ENCODE data around the gene FOXP4.

FOXP4 gene

DNA sequence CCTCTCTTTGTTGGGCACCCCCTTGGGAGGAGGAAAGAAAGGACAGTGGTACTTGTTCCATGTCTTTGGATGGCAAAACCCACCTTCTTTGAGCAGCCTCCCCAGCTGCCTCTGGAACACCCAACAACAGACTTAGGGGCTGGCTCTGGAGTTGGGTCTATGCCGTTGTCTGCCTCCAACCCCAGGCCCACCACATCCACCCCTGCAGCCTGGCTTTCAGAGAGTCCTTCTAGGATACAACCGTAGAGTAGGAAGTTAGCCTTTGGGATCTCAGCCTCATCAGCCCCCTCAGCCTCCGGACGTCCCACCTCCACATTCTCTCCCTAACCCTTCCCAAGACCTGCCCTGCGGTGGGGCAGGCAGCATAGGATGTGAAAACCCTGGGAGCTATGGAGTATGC, 36.4 kb downstream of the FOXP4 start:
- no peak for DNase-seq (ENCODE audit: low read depth, low spot score)

DNA sequence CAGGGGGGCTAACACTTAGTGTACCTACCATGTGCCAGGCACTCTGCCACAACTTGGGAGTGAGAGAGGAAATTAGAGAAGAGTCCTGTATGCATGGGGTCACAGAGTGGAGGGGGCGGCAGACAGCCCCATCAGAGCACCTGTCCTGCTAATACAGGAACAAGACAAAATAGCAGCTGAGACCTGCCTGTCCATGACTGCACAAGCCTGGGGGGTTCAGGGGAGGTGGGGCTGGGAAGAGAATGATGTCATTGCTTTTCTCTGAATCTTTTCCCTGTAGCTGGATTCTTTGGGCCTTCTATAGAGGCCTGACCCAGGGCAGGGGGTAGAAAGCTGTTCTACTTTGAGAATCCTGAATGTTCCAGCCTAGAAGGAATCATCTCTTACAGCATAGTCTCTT, 37.4 kb downstream of the FOXP4 start:
- DNase-seq (ENCODE audit: low read depth, low spot score), result no peak

DNA sequence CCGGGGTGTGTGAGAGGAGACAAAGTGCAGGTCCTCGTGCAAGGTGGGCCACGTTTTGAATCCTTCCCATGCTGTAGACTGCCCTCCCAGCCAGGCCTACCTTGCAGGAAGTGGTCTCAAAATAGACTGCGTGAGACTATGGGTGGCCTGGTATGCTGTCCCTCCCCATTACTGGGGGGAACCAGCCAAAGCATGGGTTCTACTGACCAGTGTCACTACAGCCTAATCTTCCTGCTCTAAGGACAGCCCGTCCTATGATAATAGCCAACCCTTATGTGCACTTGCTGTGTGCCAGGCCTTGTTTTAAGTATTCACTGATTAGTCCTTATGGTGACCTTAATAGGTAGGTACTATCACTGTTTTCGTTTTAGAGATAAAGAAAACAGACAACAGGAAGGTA, 38.0 kb downstream of the FOXP4 start:
- DNase-seq (ENCODE audit: low read depth, low spot score), result no peak

GRCh38 chr6:41584668-41585205, 38.6 kb downstream of the FOXP4 start:
- no peak for DNase-seq (ENCODE audit: low read depth, low spot score)

DNA sequence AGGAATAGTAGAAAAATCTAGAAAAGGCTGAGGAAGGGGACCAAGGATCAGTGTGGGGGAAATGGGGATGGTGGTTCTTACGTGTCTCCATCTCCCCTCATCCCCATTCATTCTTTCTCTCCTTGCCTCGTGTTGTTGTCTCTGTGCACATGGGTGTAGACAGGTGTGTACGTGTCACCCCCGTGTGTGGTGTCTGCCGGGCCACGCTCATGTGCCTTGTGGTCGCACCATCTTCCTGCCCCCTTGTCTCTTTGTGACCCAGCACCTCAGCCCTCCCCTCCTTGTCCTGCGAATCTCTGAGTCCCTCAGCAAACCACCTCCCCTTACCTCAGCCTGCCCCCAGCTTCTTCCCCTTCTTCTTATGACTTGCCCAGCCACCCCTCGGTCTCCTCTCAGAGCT, 39.4 kb downstream of the FOXP4 start:
- no peak for DNase-seq (ENCODE audit: low read depth, low spot score)

- DNase-seq (ENCODE audit: low read depth, low spot score), result no peak
Observed at GRCh38 chr6:41586252-41587007, 40.2 kb downstream of the FOXP4 start.

DNA sequence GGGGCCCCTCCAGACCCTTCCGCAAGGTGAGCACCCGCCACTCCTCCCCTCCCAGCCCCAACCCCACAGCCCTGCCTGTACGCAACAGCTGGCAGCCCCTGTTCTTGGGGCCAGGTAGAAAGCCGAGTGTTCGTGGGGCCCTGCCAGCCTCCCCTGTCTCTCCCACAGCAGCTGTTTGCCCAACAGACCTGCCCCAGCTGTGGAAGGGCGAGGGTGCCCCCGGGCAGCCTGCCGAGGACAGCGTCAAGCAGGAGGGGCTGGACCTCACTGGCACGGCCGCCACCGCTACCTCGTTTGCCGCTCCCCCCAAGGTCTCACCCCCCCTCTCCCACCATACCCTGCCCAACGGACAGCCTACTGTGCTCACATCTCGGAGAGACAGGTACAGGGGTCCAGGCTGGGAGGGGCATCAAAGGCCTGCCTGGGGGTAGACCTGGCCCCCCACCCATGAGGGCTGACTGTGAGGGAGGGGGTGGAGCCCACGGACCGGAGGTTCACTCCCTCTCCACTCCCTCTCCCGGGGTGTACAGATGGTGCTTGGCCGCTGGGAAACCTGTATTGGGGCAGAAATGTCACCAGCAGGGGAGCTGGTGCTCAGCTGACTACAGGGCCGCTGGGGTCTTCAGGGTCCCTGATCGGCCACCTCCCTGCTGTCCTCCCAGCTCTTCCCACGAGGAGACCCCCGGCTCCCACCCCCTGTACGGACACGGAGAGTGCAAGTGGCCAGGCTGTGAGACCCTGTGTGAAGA, 41.1 kb downstream of the FOXP4 start:
- DNase-seq (ENCODE audit: low read depth, low spot score), result no peak

- no peak for DNase-seq (ENCODE audit: low read depth, low spot score)
Observed at GRCh38 chr6:41588111-41588510, 41.9 kb downstream of the FOXP4 start.

DNA sequence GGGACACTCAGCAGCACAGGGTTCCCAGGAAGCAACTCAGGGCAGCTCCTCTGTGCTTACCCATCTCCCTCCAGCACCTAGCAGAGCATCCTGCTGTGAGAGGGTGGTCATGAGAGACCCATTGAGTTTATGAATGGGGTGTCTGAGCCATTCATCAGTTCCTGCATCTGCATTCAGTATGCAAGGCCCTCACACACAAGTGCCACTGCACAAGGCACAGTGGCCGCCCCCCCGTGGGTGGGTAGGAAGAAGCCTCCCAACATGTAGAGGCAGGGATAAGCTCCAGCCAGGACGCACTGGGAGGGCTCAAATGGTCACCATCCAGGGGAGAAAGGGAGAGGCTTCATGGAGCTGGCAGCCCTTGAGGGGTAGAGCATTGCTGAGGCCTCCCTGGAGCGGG, 43.0 kb downstream of the FOXP4 start:
- DNase-seq (ENCODE audit: low read depth, low spot score), result no peak

GRCh38 chr6:41589636-41590622, 43.7 kb downstream of the FOXP4 start:
- DNase-seq (ENCODE audit: low read depth, low spot score), result no peak

DNA sequence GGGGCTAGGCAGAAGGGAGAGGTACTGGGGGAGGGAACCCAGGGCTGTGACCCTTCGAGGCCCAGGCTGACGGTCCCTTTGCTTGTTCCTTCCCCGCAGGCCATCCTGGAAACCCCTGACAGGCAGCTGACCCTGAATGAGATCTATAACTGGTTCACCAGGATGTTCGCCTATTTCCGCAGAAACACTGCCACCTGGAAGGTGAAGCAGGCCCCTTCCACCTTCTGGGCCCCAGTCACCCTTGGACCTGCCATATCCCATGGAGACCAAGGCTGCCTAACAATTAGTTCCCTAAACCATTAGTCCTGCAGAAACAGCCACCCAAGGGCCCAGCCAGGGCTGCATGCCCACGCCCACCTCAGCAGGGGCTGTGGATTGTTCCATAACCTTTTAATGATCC, 44.9 kb downstream of the FOXP4 start:
- no peak for DNase-seq (ENCODE audit: low read depth, low spot score)

GRCh38 chr6:41591859-41592502, 45.8 kb downstream of the FOXP4 start:
- peak; percentile 82 for DNase-seq (ENCODE audit: low read depth, low spot score)

DNA sequence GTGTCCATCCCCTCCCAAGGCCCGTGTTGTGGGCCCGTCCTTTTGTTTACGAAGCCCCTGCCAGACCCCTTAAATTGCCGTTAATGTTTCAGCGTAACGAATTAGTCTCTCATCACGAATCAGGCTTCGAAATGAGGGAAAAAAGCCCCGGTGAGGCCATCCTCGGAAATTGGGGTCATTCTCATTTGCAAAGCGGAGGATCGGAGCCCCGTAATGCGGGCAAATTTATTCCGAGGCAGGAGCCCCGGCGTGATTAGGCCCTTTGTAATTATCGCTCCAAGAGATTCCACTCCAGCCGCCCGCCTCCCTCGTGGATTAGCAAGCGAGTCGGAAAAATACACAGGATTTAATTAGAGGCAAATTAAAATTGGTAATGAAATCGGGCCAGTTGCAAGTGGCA, 47.2 kb downstream of the FOXP4 start:
- DNase-seq (ENCODE audit: low read depth, low spot score), result no peak

DNA sequence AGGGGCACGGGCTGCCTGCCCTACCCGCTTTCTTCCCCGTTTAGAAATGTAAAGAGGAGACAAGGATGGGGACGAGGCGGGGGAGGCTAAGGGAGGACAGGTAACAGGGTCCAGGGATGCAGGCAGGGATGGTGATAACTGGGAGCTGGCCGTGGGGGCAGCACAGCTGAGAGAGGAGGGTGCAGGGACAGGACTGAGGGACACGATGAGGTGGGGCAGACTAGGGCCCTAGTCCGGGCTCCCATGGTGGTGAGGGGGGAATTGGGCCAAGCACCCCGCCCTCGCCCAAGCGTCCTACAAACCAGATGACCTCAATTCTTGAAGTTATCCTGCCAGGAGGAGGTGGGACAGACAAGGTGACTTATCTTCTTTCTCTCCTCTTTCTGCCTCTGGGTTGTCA, 47.7 kb downstream of the FOXP4 start:
- DNase-seq (ENCODE audit: low read depth, low spot score), result no peak

DNA sequence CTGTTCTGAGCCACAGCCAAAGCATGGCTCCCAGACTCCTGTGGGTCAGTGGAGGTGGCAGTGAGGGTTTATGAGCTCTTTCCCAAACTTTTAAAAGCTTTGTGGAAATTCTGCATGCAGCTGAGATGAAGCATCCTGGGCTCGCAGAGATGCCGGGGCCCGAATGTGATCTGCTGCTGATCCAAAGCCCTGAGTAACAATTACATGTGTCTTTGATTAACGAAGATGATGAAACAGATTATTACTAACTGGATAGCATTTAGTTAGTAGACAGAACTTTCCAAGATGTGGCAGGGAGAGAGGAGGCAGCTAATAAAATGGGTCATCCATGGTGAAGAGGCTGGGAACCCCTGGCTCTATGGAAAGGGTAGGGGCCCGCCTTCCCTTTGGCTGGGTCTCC, 48.1 kb downstream of the FOXP4 start:
- no peak for DNase-seq (ENCODE audit: low read depth, low spot score)

DNA sequence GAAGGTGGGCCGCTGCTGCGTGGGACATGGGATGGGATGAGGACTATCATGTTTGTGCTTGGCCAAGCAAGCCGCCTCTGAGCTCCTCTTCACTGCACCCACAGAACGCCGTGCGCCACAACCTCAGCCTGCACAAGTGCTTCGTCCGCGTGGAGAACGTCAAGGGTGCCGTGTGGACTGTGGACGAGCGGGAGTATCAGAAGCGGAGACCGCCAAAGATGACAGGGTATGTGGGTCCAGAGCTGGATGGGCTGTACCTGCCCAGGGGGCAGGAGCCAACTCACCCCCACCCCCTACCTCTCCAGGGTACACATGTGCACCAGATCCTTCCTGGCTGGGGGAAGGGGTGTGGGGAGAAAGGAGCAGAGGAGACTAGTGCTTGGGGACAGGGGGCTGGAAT, 48.6 kb downstream of the FOXP4 start:
- DNase-seq (ENCODE audit: low read depth, low spot score), result no peak

GRCh38 chr6:41595166-41595565, 49.0 kb downstream of the FOXP4 start:
- DNase-seq (ENCODE audit: low read depth, low spot score), result no peak

DNA sequence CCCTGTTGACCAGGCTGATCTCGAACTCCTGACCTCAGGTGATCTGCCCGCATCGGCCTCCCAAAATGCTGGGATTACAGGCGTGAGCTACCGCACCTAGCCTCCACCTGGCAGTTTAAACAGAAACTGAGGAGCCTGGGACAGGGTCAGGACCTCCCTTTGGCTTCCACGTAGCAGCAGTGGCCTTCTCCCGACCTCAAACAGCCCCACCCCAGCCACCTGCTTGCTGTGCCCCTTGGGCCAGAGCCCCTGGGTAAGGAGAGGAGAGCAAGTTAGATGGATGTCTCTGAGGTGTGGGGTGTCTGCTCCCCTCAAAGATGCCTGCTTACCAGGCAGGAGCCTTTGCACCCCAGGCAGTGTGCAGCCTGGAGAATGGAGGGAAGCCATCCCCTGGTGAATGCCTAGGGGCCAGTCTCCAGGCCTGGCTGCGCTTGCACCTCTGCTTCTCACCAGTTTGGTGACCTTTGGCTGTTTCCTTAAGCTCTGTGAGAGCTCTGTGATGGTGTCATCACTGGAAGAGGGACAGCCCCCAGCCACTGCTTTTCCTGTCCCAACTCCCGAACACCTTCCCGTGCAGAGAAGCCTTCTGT, 50.0 kb downstream of the FOXP4 start:
- no peak for DNase-seq (ENCODE audit: low read depth, low spot score)

DNA sequence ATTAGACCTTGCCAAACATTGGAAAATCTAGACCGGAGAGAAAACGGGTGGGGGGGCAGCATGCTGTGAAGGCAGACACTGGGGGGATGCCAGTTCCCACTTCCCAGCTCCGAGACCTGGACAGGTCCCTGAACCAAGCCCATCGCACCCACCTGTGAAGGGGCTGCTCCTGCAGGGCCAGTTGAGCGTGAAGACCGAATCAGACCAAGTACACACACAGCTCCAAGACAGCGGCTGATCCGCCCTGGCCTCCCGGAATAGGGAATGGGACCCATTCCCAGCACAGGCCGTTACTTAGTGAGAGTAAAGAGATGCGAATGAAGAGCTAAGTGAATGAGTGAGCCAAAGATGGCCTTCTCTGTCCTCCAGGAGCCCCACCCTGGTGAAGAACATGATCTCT, 50.6 kb downstream of the FOXP4 start:
- DNase-seq (ENCODE audit: low read depth, low spot score), result no peak

GRCh38 chr6:41597246-41598000, 51.2 kb downstream of the FOXP4 start:
- no peak for DNase-seq (ENCODE audit: low read depth, low spot score)

Data from astrocyte of the hippocampus (primary cell).